WTC11 (cell line): Measurements from ENCODE around the gene VWC2. TPM values are rescaled to one million over a fixed set of nuclear protein-coding genes. Genes with fewer than 3 reads are reported as not detected.
A peak's percentile ranks its signal among the peaks of the same experiment; 100 is the strongest.

Source experiments
- ATAC-seq: fragments of 200-7000 bp; cut with Tn5 transposase; 2 replicates; pipeline ENCODE4 v1.10.0; 2021; ENCODE audit warnings: mild to moderate bottlenecking, moderate library complexity
- CTCF ChIA-PET: fragments of 300-600 bp; sonication (Branson Sonifier 250); formaldehyde crosslinking; loops from one replicate; lab custom pipeline; 2021; ENCODE audit warnings: antibody characterized with exemption; lab: Charles Lee
- POLR2A ChIA-PET: fragments of 350-600 bp; sonication (Branson Sonifier 250); formaldehyde crosslinking; loops from one replicate; lab custom pipeline; 2021; ENCODE audit warnings: antibody characterized with exemption; lab: Charles Lee
- DNase-seq: peaks from one replicate; pipeline ENCODE4 v3.0.0; 2021; ENCODE audit warnings: low spot score
- H3K27ac Mint-ChIP-seq: 2 replicates; pipeline ENCODE4 v1.8.0; 2021; ENCODE audit warnings: mixed read lengths
- H3K27me3 Mint-ChIP-seq: 2 replicates; pipeline ENCODE4 v1.8.0; 2021; ENCODE audit warnings: low read depth, mild to moderate bottlenecking, moderate library complexity, mixed read lengths
- H3K36me3 Mint-ChIP-seq: 2 replicates; pipeline ENCODE4 v1.8.0; 2021; ENCODE audit warnings: mixed read lengths
- H3K4me1 Mint-ChIP-seq: 2 replicates; pipeline ENCODE4 v1.8.0; 2022; ENCODE audit warnings: mixed read lengths
- H3K4me3 Mint-ChIP-seq: 2 replicates; pipeline ENCODE4 v1.8.0; 2021; ENCODE audit warnings: mild to moderate bottlenecking, moderate library complexity, mixed read lengths
- H3K9me3 Mint-ChIP-seq: 2 replicates; pipeline ENCODE4 v1.8.0; 2021; ENCODE audit warnings: mixed read lengths
- CREB1 ChIP-seq: sonication (generic); formaldehyde crosslinking; IDR thresholded peaks from 2 replicates; pipeline ENCODE4 v1.8.0; 2023; ENCODE audit warnings: mild to moderate bottlenecking, missing genetic modification reagents
- CTCF ChIP-seq: fragments of 200-600 bp; IDR thresholded peaks from 2 replicates; pipeline ENCODE4 v1.8.0; 2022; ENCODE audit warnings: antibody characterized with exemption
- ESRRA ChIP-seq: sonication (generic); formaldehyde crosslinking; IDR thresholded peaks from 2 replicates; pipeline ENCODE4 v1.8.1; 2022; ENCODE audit warnings: mild to moderate bottlenecking, missing genetic modification reagents, borderline replicate concordance
- FOXJ3 ChIP-seq: sonication (generic); formaldehyde crosslinking; IDR thresholded peaks from 2 replicates; pipeline ENCODE4 v1.9.0; 2021; ENCODE audit warnings: missing genetic modification reagents, mild to moderate bottlenecking, borderline replicate concordance
- MXD4 ChIP-seq: fragments of 250-450 bp; sonication (Bioruptor Pico); IDR thresholded peaks from 2 replicates; pipeline ENCODE4 v1.8.0; 2021; ENCODE audit warnings: mild to moderate bottlenecking, moderate library complexity, borderline replicate concordance
- NR2C2 ChIP-seq: sonication (generic); formaldehyde crosslinking; IDR thresholded peaks from 2 replicates; pipeline ENCODE4 v1.8.0; 2022; ENCODE audit warnings: mild to moderate bottlenecking, missing genetic modification reagents
- OVOL2 ChIP-seq: fragments of 250-450 bp; sonication (Bioruptor Pico); IDR thresholded peaks from 2 replicates; pipeline ENCODE4 v1.9.0; 2021; ENCODE audit warnings: mild to moderate bottlenecking, borderline replicate concordance
- TEAD4 ChIP-seq: sonication (generic); formaldehyde crosslinking; IDR thresholded peaks from 2 replicates; pipeline ENCODE4 v1.8.0; 2022; ENCODE audit warnings: mild to moderate bottlenecking, missing genetic modification reagents
- ZBTB43 ChIP-seq: sonication (generic); formaldehyde crosslinking; IDR thresholded peaks from 2 replicates; pipeline ENCODE4 v1.8.1; 2023; ENCODE audit warnings: mild to moderate bottlenecking, missing genetic modification reagents
- ZNF416 ChIP-seq: fragments of 250-450 bp; sonication (Bioruptor Pico); IDR thresholded peaks from 2 replicates; pipeline ENCODE4 v1.9.0; 2021; ENCODE audit warnings: mild to moderate bottlenecking, inconsistent platforms
- total RNA-seq: library from RNA; stranded (reverse); gene quantifications from 3 replicates; pipeline ENCODE4 v1.2.3, GENCODE V29; 2021
- TF ChIP-seq, protein P1 (sequence below): sonication (generic); formaldehyde crosslinking; IDR thresholded peaks from 2 replicates; pipeline ENCODE4 v1.8.0; 2022; ENCODE audit warnings: mild to moderate bottlenecking, missing genetic modification reagents
- TF ChIP-seq, protein P2 (sequence below): sonication (generic); formaldehyde crosslinking; IDR thresholded peaks from 2 replicates; pipeline ENCODE4 v1.8.1; 2023; ENCODE audit warnings: mild to moderate bottlenecking, missing genetic modification reagents, borderline replicate concordance
- TF ChIP-seq, protein P3 (sequence below): fragments of 250-450 bp; sonication (Bioruptor Pico); IDR thresholded peaks from 2 replicates; pipeline ENCODE4 v1.8.0; 2021; ENCODE audit warnings: mild to moderate bottlenecking
- TF ChIP-seq, protein P4 (sequence below): sonication (generic); formaldehyde crosslinking; conservative IDR thresholded peaks from 2 replicates; pipeline ENCODE4 v1.8.1; 2023; ENCODE audit warnings: mild to moderate bottlenecking, low read depth, missing genetic modification reagents, moderate library complexity
- TF ChIP-seq, protein P5 (sequence below): fragments of 250-450 bp; sonication (Bioruptor Pico); IDR thresholded peaks from 2 replicates; pipeline ENCODE4 v1.9.0; 2021; ENCODE audit warnings: moderate library complexity, mild to moderate bottlenecking, inconsistent platforms, borderline replicate concordance

VWC2 gene
- total RNA-seq, 1 experiment from 2014 or later: 0.79 TPM

GRCh38 chr7:49775949-49776443 lies 2.6 kb downstream of the VWC2 start:
- POLR2A ChIA-PET: no interaction called here

GRCh38 chr7:49776994-49777393 lies 3.6 kb downstream of the VWC2 start:
- peaks cover 51% of the 10 kb centered on the region for H3K27me3 Mint-ChIP-seq
- DNase-seq: peak; percentile 73
- H3K4me1 Mint-ChIP-seq: peaks cover 25% of the 10 kb centered on the region
- H3K4me3 Mint-ChIP-seq: peak overlapping the region; percentile 52; the same call in 1 of the 2 replicates
- ChIA-PET CTCF (interaction anchor here (0.7 to 3.3 kb wide), 16 partner anchors 11 to 1440 kb away, joined by 3 to 39 read pairs (median 5); no protein-coding TSS in a partner anchor), POLR2A (no interaction called here)
- TF ChIP-seq, protein P1, sequence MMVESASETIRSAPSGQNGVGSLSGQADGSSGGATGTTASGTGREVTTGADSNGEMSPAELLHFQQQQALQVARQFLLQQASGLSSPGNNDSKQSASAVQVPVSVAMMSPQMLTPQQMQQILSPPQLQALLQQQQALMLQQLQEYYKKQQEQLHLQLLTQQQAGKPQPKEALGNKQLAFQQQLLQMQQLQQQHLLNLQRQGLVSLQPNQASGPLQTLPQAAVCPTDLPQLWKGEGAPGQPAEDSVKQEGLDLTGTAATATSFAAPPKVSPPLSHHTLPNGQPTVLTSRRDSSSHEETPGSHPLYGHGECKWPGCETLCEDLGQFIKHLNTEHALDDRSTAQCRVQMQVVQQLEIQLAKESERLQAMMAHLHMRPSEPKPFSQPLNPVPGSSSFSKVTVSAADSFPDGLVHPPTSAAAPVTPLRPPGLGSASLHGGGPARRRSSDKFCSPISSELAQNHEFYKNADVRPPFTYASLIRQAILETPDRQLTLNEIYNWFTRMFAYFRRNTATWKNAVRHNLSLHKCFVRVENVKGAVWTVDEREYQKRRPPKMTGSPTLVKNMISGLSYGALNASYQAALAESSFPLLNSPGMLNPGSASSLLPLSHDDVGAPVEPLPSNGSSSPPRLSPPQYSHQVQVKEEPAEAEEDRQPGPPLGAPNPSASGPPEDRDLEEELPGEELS (CRISPR knock-in tag): no peak
- TF ChIP-seq CTCF: peak; percentile 43; the same call in 1 of the 2 replicates
- H3K27ac Mint-ChIP-seq: no peak overlapping the region
- peak; percentile 42 for ATAC-seq
- peaks cover 11% of the 10 kb centered on the region for H3K9me3 Mint-ChIP-seq
- H3K36me3 Mint-ChIP-seq: peaks cover 6% of the 10 kb centered on the region; the same call in 1 of the 2 replicates

More at GRCh38 chr7:49775949-49776443, 2.6 kb downstream of the VWC2 start:
- DNase-seq: peak; percentile 18
- TF ChIP-seq CREB1 (CRISPR knock-in tag) (no peak), MXD4 (CRISPR knock-in tag) (no peak), OVOL2 (no peak)
- TF ChIP-seq, protein P2, sequence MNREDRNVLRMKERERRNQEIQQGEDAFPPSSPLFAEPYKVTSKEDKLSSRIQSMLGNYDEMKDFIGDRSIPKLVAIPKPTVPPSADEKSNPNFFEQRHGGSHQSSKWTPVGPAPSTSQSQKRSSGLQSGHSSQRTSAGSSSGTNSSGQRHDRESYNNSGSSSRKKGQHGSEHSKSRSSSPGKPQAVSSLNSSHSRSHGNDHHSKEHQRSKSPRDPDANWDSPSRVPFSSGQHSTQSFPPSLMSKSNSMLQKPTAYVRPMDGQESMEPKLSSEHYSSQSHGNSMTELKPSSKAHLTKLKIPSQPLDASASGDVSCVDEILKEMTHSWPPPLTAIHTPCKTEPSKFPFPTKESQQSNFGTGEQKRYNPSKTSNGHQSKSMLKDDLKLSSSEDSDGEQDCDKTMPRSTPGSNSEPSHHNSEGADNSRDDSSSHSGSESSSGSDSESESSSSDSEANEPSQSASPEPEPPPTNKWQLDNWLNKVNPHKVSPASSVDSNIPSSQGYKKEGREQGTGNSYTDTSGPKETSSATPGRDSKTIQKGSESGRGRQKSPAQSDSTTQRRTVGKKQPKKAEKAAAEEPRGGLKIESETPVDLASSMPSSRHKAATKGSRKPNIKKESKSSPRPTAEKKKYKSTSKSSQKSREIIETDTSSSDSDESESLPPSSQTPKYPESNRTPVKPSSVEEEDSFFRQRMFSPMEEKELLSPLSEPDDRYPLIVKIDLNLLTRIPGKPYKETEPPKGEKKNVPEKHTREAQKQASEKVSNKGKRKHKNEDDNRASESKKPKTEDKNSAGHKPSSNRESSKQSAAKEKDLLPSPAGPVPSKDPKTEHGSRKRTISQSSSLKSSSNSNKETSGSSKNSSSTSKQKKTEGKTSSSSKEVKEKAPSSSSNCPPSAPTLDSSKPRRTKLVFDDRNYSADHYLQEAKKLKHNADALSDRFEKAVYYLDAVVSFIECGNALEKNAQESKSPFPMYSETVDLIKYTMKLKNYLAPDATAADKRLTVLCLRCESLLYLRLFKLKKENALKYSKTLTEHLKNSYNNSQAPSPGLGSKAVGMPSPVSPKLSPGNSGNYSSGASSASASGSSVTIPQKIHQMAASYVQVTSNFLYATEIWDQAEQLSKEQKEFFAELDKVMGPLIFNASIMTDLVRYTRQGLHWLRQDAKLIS (CRISPR knock-in tag): no peak
- TF ChIP-seq, all 79 proteins: peak for 0
- H3K4me1 Mint-ChIP-seq: peaks cover 33% of the 10 kb centered on the region
- no peak overlapping the region for H3K27ac Mint-ChIP-seq
- H3K27me3 Mint-ChIP-seq: peaks cover 61% of the 10 kb centered on the region
- H3K4me3 Mint-ChIP-seq: peak overlapping the region; percentile 69
- H3K36me3 Mint-ChIP-seq: peaks cover 9% of the 10 kb centered on the region; the same call in 1 of the 2 replicates
- CTCF ChIA-PET: interaction anchor here (0.7 to 3.3 kb wide), 5 partner anchors 15 to 531 kb away, joined by 4 to 39 read pairs (median 7); no protein-coding TSS in a partner anchor
- ATAC-seq: 0 out of 2 replicates have a peak, but pooled peaks have one; percentile 4
- peaks cover 11% of the 10 kb centered on the region for H3K9me3 Mint-ChIP-seq

GRCh38 chr7:49778731-49779270 lies 5.4 kb downstream of the VWC2 start:
- ChIA-PET POLR2A (no interaction called here), CTCF (no interaction called here)
- peaks cover 6% of the 10 kb centered on the region; the same call in 1 of the 2 replicates for H3K36me3 Mint-ChIP-seq
- ATAC-seq: no peak
- H3K27ac Mint-ChIP-seq: no peak overlapping the region
- H3K4me1 Mint-ChIP-seq: peaks cover 20% of the 10 kb centered on the region
- H3K27me3 Mint-ChIP-seq: peaks cover 37% of the 10 kb centered on the region
- DNase-seq: no peak
- peaks cover 11% of the 10 kb centered on the region for H3K9me3 Mint-ChIP-seq
- no peak overlapping the region for H3K4me3 Mint-ChIP-seq
- TF ChIP-seq, protein P3, sequence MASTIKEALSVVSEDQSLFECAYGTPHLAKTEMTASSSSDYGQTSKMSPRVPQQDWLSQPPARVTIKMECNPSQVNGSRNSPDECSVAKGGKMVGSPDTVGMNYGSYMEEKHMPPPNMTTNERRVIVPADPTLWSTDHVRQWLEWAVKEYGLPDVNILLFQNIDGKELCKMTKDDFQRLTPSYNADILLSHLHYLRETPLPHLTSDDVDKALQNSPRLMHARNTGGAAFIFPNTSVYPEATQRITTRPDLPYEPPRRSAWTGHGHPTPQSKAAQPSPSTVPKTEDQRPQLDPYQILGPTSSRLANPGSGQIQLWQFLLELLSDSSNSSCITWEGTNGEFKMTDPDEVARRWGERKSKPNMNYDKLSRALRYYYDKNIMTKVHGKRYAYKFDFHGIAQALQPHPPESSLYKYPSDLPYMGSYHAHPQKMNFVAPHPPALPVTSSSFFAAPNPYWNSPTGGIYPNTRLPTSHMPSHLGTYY: no peak
- TF ChIP-seq FOXJ3 (CRISPR knock-in tag) (no peak), ZBTB43 (CRISPR knock-in tag) (no peak), NR2C2 (CRISPR knock-in tag) (no peak), ZNF416 (CRISPR knock-in tag) (no peak), ESRRA (CRISPR knock-in tag) (no peak), TEAD4 (CRISPR knock-in tag) (no peak)
- TF ChIP-seq, protein P4, sequence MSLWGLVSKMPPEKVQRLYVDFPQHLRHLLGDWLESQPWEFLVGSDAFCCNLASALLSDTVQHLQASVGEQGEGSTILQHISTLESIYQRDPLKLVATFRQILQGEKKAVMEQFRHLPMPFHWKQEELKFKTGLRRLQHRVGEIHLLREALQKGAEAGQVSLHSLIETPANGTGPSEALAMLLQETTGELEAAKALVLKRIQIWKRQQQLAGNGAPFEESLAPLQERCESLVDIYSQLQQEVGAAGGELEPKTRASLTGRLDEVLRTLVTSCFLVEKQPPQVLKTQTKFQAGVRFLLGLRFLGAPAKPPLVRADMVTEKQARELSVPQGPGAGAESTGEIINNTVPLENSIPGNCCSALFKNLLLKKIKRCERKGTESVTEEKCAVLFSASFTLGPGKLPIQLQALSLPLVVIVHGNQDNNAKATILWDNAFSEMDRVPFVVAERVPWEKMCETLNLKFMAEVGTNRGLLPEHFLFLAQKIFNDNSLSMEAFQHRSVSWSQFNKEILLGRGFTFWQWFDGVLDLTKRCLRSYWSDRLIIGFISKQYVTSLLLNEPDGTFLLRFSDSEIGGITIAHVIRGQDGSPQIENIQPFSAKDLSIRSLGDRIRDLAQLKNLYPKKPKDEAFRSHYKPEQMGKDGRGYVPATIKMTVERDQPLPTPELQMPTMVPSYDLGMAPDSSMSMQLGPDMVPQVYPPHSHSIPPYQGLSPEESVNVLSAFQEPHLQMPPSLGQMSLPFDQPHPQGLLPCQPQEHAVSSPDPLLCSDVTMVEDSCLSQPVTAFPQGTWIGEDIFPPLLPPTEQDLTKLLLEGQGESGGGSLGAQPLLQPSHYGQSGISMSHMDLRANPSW (CRISPR knock-in tag): no peak
- TF ChIP-seq, protein P5, sequence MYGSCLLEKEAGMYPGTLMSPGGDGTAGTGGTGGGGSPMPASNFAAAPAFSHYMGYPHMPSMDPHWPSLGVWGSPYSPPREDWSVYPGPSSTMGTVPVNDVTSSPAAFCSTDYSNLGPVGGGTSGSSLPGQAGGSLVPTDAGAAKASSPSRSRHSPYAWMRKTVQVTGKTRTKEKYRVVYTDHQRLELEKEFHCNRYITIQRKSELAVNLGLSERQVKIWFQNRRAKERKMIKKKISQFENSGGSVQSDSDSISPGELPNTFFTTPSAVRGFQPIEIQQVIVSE (CRISPR knock-in tag): no peak
